GM18519 (cell line): ENCODE data around the gene RNF151.
"Not testable (repeated sequence)": the region's sequence is repeated elsewhere in the genome, so short reads cannot be mapped to it uniquely, and the experiment has no call there.

Source experiments
- ATAC-seq: cut with Tn5 transposase; IDR thresholded peaks from one replicate; pipeline ENCODE4 v1.9.1; 2021; ENCODE audit warnings: mild to moderate bottlenecking, moderate library complexity; ENCODE audit not compliant: unreplicated experiment, low FRiP score

The RNF151 gene

DNA sequence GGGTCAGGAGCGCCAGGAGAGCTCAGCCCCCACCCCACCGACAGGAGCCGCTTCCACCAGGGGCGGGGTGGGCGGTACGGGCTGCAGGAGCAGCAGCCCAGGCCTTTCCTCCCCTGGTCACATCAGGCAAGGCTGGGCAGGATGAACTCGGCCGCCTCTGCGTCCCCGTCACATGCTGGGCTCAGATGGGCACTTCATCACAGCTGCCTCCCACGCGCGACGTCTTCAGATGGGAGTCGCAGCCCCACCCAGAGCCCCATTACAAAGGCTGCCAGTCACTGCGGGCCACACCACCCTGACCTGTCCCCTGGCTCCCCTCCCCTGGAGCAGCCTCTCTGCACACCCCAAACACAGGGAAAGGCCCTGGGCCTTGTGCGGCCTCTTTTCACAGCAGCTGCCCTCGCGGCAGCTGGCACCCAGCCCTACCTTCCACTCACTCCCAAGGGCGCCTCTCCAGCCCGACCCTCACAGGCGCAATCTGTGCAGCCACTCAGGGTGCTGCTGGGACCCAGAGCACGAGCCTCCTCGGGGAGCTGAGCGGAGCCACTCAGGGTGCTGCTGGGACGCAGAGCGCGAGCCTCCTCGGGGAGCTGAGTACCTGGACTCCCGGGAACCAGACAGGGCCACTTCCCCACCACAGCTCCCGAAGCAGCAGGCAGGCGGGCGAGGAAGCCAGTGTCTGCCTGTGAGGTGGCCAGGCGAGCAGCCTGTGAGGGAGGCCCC is 38.3 kb downstream of the RNF151 start:
- no peak for ATAC-seq

DNA sequence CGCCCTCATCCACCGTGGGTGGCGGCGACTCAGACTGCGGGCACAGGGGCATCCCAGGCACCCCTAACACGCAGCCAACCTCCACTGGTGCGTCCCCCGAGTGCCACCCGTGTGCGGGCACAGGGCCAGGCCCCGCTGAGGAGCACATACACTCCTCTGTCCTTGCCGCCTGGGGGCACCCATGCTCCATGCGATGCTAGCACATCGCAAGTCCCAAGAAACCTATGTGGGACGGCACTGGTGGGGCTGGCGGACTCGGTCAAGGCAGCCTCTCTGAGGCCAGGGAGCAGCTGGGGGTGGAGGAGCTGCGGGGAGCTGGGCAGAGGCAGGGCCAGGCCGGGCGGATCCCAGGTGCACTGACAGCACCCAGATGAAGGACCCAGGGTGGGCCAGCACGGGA is 39.0 kb downstream of the RNF151 start:
- no peak for ATAC-seq

DNA sequence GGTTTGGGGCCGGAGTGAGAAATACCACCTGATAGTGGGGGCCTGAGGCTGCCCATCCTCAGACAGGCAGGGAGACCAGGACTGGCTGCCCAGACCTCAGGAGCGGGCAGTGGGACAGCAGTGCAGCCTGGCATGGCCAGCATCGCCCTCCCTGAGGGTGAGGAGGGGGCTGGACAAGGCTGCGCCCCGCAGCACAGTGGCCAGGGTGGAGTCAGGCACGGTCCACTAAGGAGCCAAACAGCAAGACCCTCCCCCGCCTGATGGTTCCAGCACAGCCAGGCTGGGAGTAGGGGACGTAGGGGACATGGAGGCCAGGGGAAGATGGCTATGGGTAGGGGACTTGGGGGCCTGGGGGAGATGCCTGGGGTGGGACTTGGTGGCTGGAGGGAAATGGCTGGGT is 39.7 kb downstream of the RNF151 start:
- ATAC-seq: no peak

DNA sequence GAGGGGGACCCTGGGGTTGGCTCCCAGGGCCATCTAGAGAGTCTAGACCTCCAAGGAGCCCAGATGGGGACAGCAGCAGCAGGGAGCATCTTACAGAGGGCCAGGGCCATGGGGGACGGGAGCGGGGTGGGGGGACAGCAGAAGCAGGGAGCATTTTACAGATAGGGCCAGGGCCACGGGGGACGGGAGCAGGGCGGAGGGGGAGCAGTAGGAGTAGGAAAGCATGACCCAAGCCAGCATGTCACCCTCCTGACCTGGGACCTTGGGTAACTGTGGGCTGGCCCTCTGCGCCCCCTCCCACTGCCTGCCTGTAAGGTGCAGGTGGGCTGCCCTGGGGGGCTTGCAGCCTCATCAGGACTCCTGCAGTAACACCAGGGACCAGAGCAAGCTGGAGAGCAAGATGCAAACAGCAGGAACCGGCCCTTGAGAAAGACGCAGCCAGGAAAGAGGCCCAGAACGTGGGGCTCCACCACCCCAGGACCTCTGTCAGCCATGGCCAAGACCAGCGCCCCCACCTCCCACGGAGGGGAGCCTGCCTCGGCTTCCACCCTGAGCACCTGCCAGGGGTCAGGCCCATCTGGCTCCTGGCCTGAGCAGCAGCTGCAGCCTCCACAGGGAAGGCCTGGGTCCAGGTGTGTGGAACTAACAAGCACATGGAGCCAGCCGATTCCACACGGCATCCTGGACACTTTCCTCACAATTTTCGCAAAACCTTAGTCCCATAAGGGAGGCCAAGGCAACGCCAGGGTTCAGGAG is 40.6 kb downstream of the RNF151 start:
- ATAC-seq: no peak

DNA sequence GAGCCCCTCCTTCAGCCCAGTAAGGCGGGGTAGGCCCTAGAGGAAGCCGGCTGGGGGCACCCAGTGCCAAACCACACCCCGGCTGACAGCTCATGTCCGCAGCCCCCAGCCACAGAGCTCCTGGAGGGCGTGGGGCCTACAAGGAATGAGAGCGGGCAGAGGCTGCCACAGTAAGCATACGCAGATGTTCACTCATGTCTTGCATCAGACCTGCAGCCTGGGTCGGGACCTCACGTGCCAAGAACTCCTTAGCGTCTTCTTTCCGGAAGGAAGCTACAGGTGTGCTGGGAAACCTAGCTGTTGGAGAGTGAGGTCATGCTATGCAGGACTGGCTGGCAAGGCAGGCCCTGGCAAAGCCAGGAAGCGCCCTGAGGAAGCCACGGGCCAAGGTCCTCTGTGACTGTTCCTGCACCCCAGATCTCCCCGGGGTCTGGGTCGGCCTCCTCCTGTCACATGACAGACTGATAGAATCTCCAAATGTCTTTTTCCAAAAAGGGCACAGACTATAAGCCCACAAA is 41.4 kb downstream of the RNF151 start:
- ATAC-seq: no peak

DNA sequence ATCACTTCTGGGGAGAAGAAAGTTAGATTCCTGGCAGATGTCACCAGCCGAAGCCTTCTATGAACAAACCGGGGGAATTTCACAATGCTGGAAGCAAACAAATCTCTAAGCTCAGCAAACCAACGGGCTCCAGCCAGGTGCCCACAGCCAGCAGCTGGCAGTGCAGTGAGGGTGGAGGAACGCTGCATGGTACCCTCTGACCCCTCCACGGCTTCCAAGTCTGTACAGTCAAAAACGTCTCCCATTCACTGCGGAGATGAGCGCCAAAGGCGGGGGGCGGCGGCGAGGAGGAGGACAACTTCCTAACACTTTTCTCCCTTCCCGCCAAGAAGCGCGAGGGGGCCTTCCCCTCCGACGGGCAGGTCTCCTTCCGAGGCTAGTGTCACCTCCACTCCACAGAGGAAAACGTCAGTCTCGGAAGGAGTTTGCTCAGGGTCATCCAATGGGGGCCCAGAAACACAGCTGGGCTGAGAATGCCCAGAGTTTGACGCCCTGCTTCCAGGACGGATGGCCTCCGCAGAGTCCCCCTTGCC is 42.0 kb downstream of the RNF151 start:
- no peak for ATAC-seq

DNA sequence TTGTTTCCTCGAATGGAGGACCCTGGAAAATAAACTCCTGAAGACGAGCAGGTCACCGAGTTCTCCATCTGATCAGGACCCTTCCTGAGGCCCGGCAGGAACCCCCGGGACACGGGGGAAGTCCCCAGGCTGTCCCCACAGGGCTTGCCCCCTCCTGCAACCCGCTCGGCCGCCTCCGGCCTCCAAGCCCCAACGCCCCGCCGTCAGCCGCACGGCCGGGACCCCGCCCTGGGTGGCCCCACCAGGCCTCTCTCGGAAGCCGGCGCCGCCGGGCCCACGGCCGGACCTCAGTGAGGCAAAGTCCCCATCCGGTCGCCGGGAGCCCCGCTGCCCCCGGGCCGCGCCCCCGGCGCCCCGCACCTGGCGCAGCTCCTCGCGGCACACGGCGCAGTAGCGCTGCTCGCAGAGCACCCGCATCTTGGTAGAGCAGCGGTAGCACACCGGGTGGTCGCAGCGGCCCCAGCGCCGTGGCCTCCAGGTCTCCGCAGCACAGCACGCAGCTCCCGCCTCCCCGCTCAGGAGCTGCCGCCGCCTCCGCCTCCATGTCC is 42.6 kb downstream of the RNF151 start:
- peak; percentile 17 for ATAC-seq

DNA sequence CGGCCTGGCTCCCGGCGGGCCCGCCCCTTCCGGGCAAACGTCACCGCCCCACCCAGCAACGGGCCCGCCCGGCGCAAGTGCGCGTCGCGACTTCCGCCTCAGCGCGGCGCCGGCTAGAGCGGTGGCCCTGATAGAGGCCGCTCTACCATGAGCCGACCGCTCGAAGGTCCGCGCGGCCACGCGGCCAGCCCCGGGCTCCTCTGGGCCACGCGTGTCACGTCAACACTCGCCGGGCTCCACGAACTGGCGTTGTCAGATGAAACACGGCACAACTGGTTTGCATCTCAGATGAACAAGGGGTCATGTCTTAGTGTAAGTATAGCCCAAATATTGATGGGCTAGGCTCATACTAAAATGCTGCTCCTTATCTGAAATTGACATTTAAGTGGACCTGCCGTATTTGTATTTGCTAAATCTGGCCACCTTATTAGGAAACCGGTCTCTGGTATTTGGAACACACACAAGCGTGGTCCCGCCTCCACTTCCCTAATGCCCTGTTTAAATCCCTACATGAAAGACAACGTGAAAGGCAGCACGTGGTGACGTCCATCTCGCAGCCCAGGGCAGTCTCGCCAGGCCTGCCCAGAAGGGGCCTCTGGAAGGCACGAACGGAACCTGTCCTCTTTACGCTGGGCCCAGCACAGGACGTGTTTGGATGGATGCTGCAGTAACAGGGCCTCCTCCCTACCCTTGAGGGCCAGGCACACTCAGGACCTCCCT is 43.3 kb downstream of the RNF151 start, which contains the start of gene ZNF598:
Gene ZNF598 (minus strand): TSS at position 31 of the 720 bp plus-strand sequence.
- ATAC-seq: peak; percentile 49

DNA sequence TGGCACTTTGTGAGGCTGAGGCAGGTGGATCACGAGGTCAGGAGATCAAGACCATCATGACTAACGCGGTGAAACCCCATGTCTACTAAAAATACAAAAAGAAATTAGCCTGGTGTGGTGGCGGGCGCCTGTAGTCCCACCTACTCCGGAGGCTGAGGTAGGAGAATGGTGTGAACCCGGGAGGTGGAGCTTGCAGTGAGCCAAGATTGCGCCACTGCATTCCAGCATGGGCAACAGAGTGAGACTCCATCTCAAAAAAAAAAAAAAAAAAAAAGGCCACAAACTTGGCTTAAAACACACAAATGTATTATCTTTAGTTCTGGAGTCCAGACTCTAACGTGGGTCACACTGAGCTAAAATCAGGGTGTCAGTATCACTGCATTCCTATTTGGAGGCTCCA is 45.1 kb downstream of the RNF151 start:
- ATAC-seq: not testable (repeated sequence)

DNA sequence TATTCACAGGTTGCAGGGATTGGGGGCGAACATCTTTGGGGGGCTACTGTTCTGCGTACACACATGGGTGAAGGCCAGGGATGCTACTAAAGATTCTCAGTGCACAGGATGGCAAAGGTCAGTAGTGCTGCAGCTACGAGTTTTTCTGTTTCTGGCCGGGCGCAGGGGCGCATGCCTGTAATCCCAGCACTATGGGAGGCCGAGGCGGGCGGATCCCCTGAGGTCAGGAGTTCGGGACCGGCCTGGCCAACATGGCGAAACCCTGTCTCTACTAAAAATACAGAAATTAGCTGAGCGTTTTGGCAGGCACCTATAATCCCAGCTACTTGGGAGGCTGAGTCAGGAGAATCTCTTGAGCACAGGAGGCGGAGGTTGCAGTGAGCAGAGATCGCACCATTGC is 46.9 kb downstream of the RNF151 start:
- no peak for ATAC-seq

DNA sequence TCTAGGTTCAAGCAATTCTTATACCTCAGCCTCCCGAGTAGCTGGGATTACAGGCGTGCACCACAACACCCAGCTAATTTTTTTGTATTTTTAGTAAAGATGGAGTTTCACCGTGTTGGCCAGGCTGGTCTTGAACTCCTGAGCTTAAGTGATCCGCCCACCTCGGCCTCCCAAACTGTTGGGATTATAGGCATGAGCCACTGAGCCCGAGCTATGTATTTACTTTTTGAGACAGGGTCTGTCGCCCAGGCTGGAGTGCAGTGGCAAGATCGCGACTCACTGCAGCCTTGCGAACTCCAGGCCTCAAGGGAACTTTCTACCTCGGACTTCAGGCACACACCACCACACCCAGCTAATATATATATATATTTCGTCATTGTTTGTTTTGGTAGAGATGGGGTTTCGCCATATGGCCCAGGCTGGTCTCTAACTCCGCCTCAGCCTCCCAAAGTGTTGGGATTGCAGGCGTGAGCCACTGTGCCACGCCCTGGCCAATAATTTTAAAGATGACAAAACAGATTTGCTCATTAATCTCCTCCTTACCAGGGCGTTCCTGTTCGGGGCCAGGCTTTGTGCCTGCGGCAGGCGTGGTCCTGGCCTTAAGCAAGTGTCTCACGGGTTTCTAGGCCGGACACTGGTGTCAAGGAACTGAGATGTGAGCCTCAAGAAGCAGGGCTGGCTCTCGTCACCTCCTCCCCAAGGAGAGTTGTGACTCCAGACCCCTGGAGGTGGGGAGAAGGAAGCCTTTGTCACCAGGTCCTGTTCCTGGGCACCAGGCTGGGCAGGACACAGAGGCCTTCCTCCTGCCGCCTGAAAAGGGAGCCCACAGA is 48.7 kb downstream of the RNF151 start:
- ATAC-seq: no peak

DNA sequence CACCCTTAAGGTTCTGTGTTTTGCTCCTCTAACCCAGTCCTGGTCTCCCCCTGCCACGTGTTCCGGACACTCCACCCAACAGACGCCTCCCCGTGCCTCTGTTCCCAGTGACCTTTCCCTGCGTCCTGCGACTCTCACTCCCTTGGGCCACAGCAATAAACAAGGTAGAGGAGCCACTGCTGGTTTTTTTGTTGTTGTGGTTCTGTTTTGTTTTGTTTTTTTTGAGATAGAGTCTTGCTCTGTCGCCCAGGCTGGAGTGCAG is 49.2 kb downstream of the RNF151 start:
- ATAC-seq: no peak

DNA sequence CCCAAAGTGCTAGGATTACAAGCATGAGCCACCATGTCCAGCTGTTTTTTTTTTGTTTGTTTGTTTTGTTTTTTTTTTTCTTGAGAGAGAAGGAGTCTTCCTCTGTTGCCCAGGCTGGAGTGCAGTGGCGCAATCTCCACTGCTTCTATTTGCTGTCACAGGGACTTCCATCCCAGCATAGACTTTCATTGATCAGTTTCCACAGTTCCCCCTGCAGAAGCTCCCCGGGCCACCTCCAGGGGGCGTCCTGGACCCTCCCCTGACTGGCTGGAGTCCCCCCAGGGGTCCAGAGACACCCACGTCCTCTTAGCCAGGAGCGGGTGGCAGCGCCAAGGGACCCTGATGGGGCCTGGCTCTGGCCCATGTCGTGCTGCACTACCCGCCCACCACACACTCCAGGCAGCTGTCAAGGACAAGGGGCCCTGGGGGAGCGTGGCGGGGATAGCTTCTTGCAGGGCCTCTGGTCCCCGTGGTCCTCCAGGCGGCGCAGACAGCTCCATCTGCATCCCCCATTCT is 49.8 kb downstream of the RNF151 start:
- ATAC-seq: no peak
